ENCODE data around the gene KCNQ1. TPM values are rescaled to one million over a fixed set of nuclear protein-coding genes. Genes with fewer than 3 reads are reported as not detected.

Gene KCNQ1
- total RNA-seq, 1 experiment from 2014 or later = 10.7 TPM

GRCh38 chr11:2701230-2701629 is 256.4 kb downstream of the KCNQ1 start:
- H3K27ac ChIP-seq (ENCODE audit: low read depth, low read length) = no peak overlapping the region
- H3K79me2 ChIP-seq (ENCODE audit: insufficient read depth, low read length) = peaks cover 33% of the 10 kb centered on the region
- intact Hi-C loops (cut with micrococcal nuclease) = no loop called here
- H3K36me3 ChIP-seq (ENCODE audit: control insufficient read depth in 1 of 2, insufficient read depth in 2 of 2, low read length in 2 of 2) = no peaks in the 10 kb centered on the region
- ChIA-PET RAD21 (ENCODE audit: low non-redundant PET in 1 of 2, low total read pairs in 2 of 2, uncharacterized antibody in 2 of 2, unreplicated experiment in 2 of 2) (interaction anchor here in 1 of 2 experiments (0.7 kb wide), 1 partner anchor 170 kb away, joined by 3 read pairs; no protein-coding TSS in a partner anchor), CTCF (no interaction called here), POLR2A (no interaction called here)
- no peaks in the 10 kb centered on the region for H4K20me1 ChIP-seq (ENCODE audit: insufficient read depth)
- no peaks in the 10 kb centered on the region; a peak in 1 of 4 replicates for H3K9me3 ChIP-seq (ENCODE audit: control insufficient read depth in 1 of 2, insufficient read depth in 1 of 2, low read depth in 1 of 2, low read length in 2 of 2)
- ATAC-seq (no peak), DNase-seq (ENCODE audit: low read depth, low spot score) (no peak)
- peaks cover 0 to 23% of the 10 kb centered on the region in 2 experiments; a peak in 2 of 4 replicates for H3K4me1 ChIP-seq (ENCODE audit: control insufficient read depth in 1 of 2, insufficient read depth in 2 of 2, low read length in 2 of 2)
- H3K9me2 ChIP-seq (ENCODE audit: insufficient read depth) = no peaks in the 10 kb centered on the region
- H3K27me3 ChIP-seq (ENCODE audit: insufficient read depth, low read length) = no peaks in the 10 kb centered on the region
- H3K9ac ChIP-seq (ENCODE audit: low read length) = peak overlapping the region; percentile 83; the same call in 1 of the 2 replicates
- peak overlapping the region; percentile 82 for H3K4me2 ChIP-seq (ENCODE audit: low read length)
- no TSS peak for BruUV-seq (replicated peaks)
- peak overlapping the region in 1 of 2 experiments; percentile 73; a peak in 2 of 4 replicates for H3K4me3 ChIP-seq (replicated peaks in 1 of 2; ENCODE audit: low read depth in 1 of 2, low read length in 2 of 2)
- no peak overlapping the region for H2AFZ ChIP-seq (ENCODE audit: low read depth, low read length, poor library complexity, severe bottlenecking)
- TF ChIP-seq CBX3 (IDR thresholded peaks at IDR 0.05; ENCODE audit: low read depth) = no peak
- TF ChIP-seq EZH2 (IDR thresholded peaks at IDR 0.05) = no peak
- TF ChIP-seq JUND (IDR thresholded peaks at IDR 0.05) = no peak
- TF ChIP-seq, protein P1, sequence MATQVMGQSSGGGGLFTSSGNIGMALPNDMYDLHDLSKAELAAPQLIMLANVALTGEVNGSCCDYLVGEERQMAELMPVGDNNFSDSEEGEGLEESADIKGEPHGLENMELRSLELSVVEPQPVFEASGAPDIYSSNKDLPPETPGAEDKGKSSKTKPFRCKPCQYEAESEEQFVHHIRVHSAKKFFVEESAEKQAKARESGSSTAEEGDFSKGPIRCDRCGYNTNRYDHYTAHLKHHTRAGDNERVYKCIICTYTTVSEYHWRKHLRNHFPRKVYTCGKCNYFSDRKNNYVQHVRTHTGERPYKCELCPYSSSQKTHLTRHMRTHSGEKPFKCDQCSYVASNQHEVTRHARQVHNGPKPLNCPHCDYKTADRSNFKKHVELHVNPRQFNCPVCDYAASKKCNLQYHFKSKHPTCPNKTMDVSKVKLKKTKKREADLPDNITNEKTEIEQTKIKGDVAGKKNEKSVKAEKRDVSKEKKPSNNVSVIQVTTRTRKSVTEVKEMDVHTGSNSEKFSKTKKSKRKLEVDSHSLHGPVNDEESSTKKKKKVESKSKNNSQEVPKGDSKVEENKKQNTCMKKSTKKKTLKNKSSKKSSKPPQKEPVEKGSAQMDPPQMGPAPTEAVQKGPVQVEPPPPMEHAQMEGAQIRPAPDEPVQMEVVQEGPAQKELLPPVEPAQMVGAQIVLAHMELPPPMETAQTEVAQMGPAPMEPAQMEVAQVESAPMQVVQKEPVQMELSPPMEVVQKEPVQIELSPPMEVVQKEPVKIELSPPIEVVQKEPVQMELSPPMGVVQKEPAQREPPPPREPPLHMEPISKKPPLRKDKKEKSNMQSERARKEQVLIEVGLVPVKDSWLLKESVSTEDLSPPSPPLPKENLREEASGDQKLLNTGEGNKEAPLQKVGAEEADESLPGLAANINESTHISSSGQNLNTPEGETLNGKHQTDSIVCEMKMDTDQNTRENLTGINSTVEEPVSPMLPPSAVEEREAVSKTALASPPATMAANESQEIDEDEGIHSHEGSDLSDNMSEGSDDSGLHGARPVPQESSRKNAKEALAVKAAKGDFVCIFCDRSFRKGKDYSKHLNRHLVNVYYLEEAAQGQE (IDR thresholded peaks at IDR 0.05; ENCODE audit: low read depth) = no peak
- no peak for TF ChIP-seq YY1 (IDR thresholded peaks at IDR 0.05; ENCODE audit: extremely low read depth, insufficient replicate concordance, low read depth, low read length)
